Measurements from ENCODE around the gene CDKL4. TPM values are rescaled to one million over a fixed set of nuclear protein-coding genes. Genes with fewer than 3 reads are reported as not detected.

The CDKL4 gene
- total and polyA plus RNA-seq, 2 of the 13 experiments (the other 11 are each of a cell fraction or from before 2014, with no cell fraction given): 0.29 to 0.50 TPM

DNA sequence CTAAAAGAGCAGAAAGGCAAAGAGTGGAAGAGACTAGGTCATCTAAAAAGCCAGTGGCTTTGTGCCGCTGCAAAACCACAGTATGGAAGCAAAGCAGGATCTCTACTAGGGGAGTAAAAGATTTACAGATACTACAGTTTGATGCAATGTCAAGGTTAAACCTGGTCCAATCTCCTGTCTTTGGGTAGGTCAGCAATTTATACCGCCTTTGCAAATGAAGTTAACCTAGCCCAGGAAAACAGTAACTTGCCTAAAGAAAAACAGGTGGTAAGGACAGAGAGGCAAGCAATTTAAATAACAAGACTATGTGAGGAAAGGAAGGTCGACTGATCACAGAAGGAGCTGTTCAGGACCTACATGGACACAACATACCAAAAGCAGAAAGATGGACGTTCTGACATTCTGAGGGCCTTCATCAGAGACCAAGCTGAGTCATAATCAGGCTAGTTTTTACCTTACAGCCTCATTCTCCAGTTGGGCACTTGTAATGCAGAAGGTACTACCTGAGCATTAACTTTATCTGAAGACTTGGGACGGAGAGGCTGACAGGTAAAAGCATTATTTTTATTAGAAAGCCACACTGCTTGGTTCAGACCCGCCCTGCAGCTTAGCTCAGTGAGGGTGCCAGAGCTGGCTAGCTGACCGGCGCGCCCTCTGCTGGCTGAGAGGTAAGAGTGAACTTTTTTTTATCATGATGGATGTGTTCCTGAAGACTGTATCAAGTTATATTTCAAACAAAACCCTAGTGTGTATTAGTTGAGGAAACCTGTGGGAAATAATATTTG, 15.9 kb downstream of the CDKL4 start (continued):
- TF ChIP-seq, protein P1, sequence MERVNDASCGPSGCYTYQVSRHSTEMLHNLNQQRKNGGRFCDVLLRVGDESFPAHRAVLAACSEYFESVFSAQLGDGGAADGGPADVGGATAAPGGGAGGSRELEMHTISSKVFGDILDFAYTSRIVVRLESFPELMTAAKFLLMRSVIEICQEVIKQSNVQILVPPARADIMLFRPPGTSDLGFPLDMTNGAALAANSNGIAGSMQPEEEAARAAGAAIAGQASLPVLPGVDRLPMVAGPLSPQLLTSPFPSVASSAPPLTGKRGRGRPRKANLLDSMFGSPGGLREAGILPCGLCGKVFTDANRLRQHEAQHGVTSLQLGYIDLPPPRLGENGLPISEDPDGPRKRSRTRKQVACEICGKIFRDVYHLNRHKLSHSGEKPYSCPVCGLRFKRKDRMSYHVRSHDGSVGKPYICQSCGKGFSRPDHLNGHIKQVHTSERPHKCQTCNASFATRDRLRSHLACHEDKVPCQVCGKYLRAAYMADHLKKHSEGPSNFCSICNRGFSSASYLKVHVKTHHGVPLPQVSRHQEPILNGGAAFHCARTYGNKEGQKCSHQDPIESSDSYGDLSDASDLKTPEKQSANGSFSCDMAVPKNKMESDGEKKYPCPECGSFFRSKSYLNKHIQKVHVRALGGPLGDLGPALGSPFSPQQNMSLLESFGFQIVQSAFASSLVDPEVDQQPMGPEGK (CRISPR knock-in tag; IDR thresholded peaks at IDR 0.05): no peak
- TF ChIP-seq JUND (CRISPR knock-in tag; IDR thresholded peaks at IDR 0.05) (no peak), ZC3H13 (CRISPR knock-in tag; IDR thresholded peaks at IDR 0.05) (no peak), ZNF160 (CRISPR knock-in tag; IDR thresholded peaks at IDR 0.05) (no peak), NFIB (CRISPR knock-in tag; IDR thresholded peaks at IDR 0.05; ENCODE audit: borderline replicate concordance) (no peak), RNF2 (conservative IDR thresholded peaks at IDR 0.05; ENCODE audit: low read depth) (no peak), ARNT2 (CRISPR knock-in tag; IDR thresholded peaks at IDR 0.05; ENCODE audit: low read depth) (no peak), ZSCAN22 (CRISPR knock-in tag; IDR thresholded peaks at IDR 0.05) (no peak), ZNF256 (CRISPR knock-in tag; conservative IDR thresholded peaks at IDR 0.05) (no peak), ZNF766 (CRISPR knock-in tag; IDR thresholded peaks at IDR 0.05; ENCODE audit: borderline replicate concordance) (no peak), SMAD1 (CRISPR knock-in tag; IDR thresholded peaks at IDR 0.05; ENCODE audit: borderline replicate concordance, low read depth) (no peak), KDM4B (CRISPR knock-in tag; IDR thresholded peaks at IDR 0.05) (no peak), NRL (CRISPR knock-in tag; IDR thresholded peaks at IDR 0.05; ENCODE audit: borderline replicate concordance) (no peak), POLR2AphosphoS2 (IDR thresholded peaks at IDR 0.05; ENCODE audit: low read depth, low read length) (no peak), TEAD3 (CRISPR knock-in tag; optimal IDR thresholded peaks at IDR 0.05; ENCODE audit: borderline replicate concordance) (peak; percentile 61), MTA1 (CRISPR knock-in tag; IDR thresholded peaks at IDR 0.05; ENCODE audit: borderline replicate concordance) (no peak)
- TF ChIP-seq, protein P2, sequence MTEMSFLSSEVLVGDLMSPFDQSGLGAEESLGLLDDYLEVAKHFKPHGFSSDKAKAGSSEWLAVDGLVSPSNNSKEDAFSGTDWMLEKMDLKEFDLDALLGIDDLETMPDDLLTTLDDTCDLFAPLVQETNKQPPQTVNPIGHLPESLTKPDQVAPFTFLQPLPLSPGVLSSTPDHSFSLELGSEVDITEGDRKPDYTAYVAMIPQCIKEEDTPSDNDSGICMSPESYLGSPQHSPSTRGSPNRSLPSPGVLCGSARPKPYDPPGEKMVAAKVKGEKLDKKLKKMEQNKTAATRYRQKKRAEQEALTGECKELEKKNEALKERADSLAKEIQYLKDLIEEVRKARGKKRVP (CRISPR knock-in tag; IDR thresholded peaks at IDR 0.05): no peak
- TF ChIP-seq, protein P3, sequence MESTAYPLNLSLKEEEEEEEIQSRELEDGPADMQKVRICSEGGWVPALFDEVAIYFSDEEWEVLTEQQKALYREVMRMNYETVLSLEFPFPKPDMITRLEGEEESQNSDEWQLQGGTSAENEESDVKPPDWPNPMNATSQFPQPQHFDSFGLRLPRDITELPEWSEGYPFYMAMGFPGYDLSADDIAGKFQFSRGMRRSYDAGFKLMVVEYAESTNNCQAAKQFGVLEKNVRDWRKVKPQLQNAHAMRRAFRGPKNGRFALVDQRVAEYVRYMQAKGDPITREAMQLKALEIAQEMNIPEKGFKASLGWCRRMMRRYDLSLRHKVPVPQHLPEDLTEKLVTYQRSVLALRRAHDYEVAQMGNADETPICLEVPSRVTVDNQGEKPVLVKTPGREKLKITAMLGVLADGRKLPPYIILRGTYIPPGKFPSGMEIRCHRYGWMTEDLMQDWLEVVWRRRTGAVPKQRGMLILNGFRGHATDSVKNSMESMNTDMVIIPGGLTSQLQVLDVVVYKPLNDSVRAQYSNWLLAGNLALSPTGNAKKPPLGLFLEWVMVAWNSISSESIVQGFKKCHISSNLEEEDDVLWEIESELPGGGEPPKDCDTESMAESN (CRISPR knock-in tag; conservative IDR thresholded peaks at IDR 0.05): no peak
- TF ChIP-seq, protein P4, sequence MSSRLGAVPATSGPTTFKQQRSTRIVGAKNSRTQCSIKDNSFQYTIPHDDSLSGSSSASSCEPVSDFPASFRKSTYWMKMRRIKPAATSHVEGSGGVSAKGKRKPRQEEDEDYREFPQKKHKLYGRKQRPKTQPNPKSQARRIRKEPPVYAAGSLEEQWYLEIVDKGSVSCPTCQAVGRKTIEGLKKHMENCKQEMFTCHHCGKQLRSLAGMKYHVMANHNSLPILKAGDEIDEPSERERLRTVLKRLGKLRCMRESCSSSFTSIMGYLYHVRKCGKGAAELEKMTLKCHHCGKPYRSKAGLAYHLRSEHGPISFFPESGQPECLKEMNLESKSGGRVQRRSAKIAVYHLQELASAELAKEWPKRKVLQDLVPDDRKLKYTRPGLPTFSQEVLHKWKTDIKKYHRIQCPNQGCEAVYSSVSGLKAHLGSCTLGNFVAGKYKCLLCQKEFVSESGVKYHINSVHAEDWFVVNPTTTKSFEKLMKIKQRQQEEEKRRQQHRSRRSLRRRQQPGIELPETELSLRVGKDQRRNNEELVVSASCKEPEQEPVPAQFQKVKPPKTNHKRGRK (CRISPR knock-in tag; IDR thresholded peaks at IDR 0.05): no peak
- TF ChIP-seq, protein P5, sequence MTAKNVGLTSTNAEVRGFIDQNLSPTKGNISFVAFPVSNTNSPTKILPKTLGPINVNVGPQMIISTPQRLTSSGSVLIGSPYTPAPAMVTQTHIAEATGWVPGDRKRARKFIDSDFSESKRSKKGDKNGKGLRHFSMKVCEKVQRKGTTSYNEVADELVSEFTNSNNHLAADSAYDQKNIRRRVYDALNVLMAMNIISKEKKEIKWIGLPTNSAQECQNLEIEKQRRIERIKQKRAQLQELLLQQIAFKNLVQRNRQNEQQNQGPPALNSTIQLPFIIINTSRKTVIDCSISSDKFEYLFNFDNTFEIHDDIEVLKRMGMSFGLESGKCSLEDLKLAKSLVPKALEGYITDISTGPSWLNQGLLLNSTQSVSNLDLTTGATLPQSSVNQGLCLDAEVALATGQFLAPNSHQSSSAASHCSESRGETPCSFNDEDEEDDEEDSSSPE (CRISPR knock-in tag; IDR thresholded peaks at IDR 0.05): peak; percentile 42; the same call in 1 of the 2 replicates

Measured in HepG2 (cell line).